Measurements from ENCODE around the gene ARSD. TPM values are rescaled to one million over a fixed set of nuclear protein-coding genes. Genes with fewer than 3 reads are reported as not detected.
"Not testable (repeated sequence)": the region's sequence is repeated elsewhere in the genome, so short reads cannot be mapped to it uniquely, and the experiment has no call there.

ARSD gene
- total and polyA plus RNA-seq, 3 experiments from 2014 or later, result 1.6 to 4.0 (median 2.2) TPM

DNA sequence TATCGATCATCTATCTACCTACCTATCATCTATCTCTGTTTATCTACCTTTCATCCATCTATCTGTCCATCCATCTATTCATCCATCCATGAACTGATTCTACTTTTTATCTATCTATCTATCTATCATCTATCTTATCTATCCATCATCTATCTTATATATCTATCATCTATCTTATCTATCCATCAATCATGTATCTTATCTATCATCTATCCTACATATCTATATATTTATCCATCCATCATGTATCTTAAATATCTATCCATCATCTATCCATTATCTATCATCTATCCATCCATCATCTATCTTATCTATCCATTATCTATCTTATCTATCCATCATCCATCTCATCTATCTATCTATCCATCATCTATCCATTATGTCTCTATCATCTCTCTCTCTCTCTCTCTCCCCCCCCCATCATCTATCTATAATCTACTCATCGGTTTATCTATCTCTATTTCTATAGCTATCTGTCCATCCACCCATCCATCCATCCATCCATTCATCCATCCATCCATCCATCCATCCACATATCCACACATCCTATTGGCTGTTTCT is 20.9 kb downstream of the ARSD start:
- no peak for DNase-seq
- Mint-ChIP-seq H3K9me3 (peaks cover 0 to 19% (median 7%) of the 10 kb centered on the region in 5 donors), H3K27ac (no peak overlapping the region), H3K4me3 (no peak overlapping the region), H3K36me3 (peaks cover 2 to 10% (median 5%) of the 10 kb centered on the region in 3 donors), H3K4me1 (no peaks in the 10 kb centered on the region), H3K27me3 (peaks cover 0 to 11% of the 10 kb centered on the region in 2 donors)
- no peaks in the 10 kb centered on the region for H3K27me3 ChIP-seq (ENCODE audit: insufficient read depth, low read length, poor library complexity, severe bottlenecking)
- H3K36me3 ChIP-seq (ENCODE audit: insufficient read depth, low read length), result no peaks in the 10 kb centered on the region
- ChIA-PET POLR2A (no interaction called here), CTCF (no interaction called here)
- no peak overlapping the region for H3K27ac ChIP-seq (ENCODE audit: low read depth, low read length)
- no peaks in the 10 kb centered on the region for H3K4me1 ChIP-seq (ENCODE audit: insufficient read depth, low read length)
- no peaks in the 10 kb centered on the region for H3K9me3 ChIP-seq (ENCODE audit: low read length)
- H3K4me3 ChIP-seq (ENCODE audit: low read length), result no peak overlapping the region

GRCh38 chrX:2907295-2907694 is 21.8 kb downstream of the ARSD start:
- no peak overlapping the region for H3K27ac ChIP-seq (ENCODE audit: low read depth, low read length)
- no peak overlapping the region for H3K27ac Mint-ChIP-seq
- no peaks in the 10 kb centered on the region for H3K36me3 ChIP-seq (ENCODE audit: insufficient read depth, low read length)
- no peaks in the 10 kb centered on the region for H3K4me1 Mint-ChIP-seq
- H3K27me3 ChIP-seq (ENCODE audit: insufficient read depth, low read length, poor library complexity, severe bottlenecking), result no peaks in the 10 kb centered on the region
- ChIA-PET POLR2A (no interaction called here), CTCF (no interaction called here)
- DNase-seq, result no peak
- no peak overlapping the region for H3K4me3 ChIP-seq (ENCODE audit: low read length)
- peaks cover 2 to 10% (median 5%) of the 10 kb centered on the region in 3 donors for H3K36me3 Mint-ChIP-seq
- peaks cover 3 to 11% of the 10 kb centered on the region in 2 donors for H3K27me3 Mint-ChIP-seq
- H3K4me3 Mint-ChIP-seq, result no peak overlapping the region
- no peaks in the 10 kb centered on the region for H3K9me3 ChIP-seq (ENCODE audit: low read length)
- H3K4me1 ChIP-seq (ENCODE audit: insufficient read depth, low read length), result no peaks in the 10 kb centered on the region
- H3K9me3 Mint-ChIP-seq, result peaks cover 0 to 24% (median 14%) of the 10 kb centered on the region in 5 donors

- Mint-ChIP-seq H3K4me1 (peaks cover 4 to 6% (median 5%) of the 10 kb centered on the region in 3 donors), H3K27me3 (peaks cover 3 to 11% of the 10 kb centered on the region in 2 donors), H3K27ac (no peak overlapping the region), H3K4me3 (no peak overlapping the region), H3K36me3 (peaks cover 2 to 10% (median 3%) of the 10 kb centered on the region in 3 donors), H3K9me3 (peaks cover 0 to 27% (median 23%) of the 10 kb centered on the region in 5 donors)
- Histone ChIP-seq H3K9me3 (ENCODE audit: low read length) (no peaks in the 10 kb centered on the region), H3K27ac (ENCODE audit: low read depth, low read length) (no peak overlapping the region), H3K27me3 (ENCODE audit: insufficient read depth, low read length, poor library complexity, severe bottlenecking) (no peaks in the 10 kb centered on the region), H3K4me3 (ENCODE audit: low read length) (no peak overlapping the region), H3K4me1 (ENCODE audit: insufficient read depth, low read length) (no peaks in the 10 kb centered on the region), H3K36me3 (ENCODE audit: insufficient read depth, low read length) (no peaks in the 10 kb centered on the region)
- ChIA-PET POLR2A (no interaction called here), CTCF (no interaction called here)
- no peak for DNase-seq
Observed at GRCh38 chrX:2903366-2903765, 25.8 kb downstream of the ARSD start.

- Mint-ChIP-seq H3K9me3 (peaks cover 0 to 23% (median 21%) of the 10 kb centered on the region in 5 donors), H3K27ac (peak overlapping the region in 1 of 8 donors; percentile 15), H3K4me1 (peaks cover 9 to 12% (median 10%) of the 10 kb centered on the region in 3 donors), H3K36me3 (peaks cover under 1 to 5% (median 3%) of the 10 kb centered on the region in 3 donors), H3K4me3 (no peak overlapping the region), H3K27me3 (peaks cover 3 to 11% of the 10 kb centered on the region in 2 donors)
- H3K4me1 ChIP-seq (ENCODE audit: insufficient read depth, low read length), result no peaks in the 10 kb centered on the region
- no peak for DNase-seq
- H3K36me3 ChIP-seq (ENCODE audit: insufficient read depth, low read length), result no peaks in the 10 kb centered on the region
- no peak overlapping the region for H3K4me3 ChIP-seq (ENCODE audit: low read length)
- no peaks in the 10 kb centered on the region for H3K27me3 ChIP-seq (ENCODE audit: insufficient read depth, low read length, poor library complexity, severe bottlenecking)
- ChIA-PET POLR2A (no interaction called here), CTCF (no interaction called here)
- H3K9me3 ChIP-seq (ENCODE audit: low read length), result no peaks in the 10 kb centered on the region
- no peak overlapping the region for H3K27ac ChIP-seq (ENCODE audit: low read depth, low read length)
Observed at GRCh38 chrX:2902841-2903240, 26.3 kb downstream of the ARSD start.

- peaks cover 16 to 19% (median 18%) of the 10 kb centered on the region in 3 donors for H3K4me1 Mint-ChIP-seq
- CTCF ChIA-PET, result no interaction called here
- no peak overlapping the region for H3K4me3 Mint-ChIP-seq
Observed at GRCh38 chrX:2901367-2902036, 27.6 kb downstream of the ARSD start.

GRCh38 chrX:2898846-2899512 is 30.2 kb downstream of the ARSD start:
- H3K27ac Mint-ChIP-seq, result peak overlapping the region in 4 of 8 donors; percentile 8 to 79 (median 52)

More at GRCh38 chrX:2901367-2902036, 27.6 kb downstream of the ARSD start:
- POLR2A ChIA-PET, result no interaction called here
- Histone ChIP-seq H3K27me3 (ENCODE audit: insufficient read depth, low read length, poor library complexity, severe bottlenecking) (no peaks in the 10 kb centered on the region), H3K27ac (ENCODE audit: low read depth, low read length) (no peak overlapping the region), H3K9me3 (ENCODE audit: low read length) (no peaks in the 10 kb centered on the region), H3K4me3 (ENCODE audit: low read length) (no peak overlapping the region), H3K4me1 (ENCODE audit: insufficient read depth, low read length) (no peaks in the 10 kb centered on the region), H3K36me3 (ENCODE audit: insufficient read depth, low read length) (no peaks in the 10 kb centered on the region)
- Mint-ChIP-seq H3K27me3 (peaks cover 3 to 12% of the 10 kb centered on the region in 2 donors), H3K9me3 (peaks cover 0 to 23% (median 21%) of the 10 kb centered on the region in 5 donors), H3K36me3 (peaks cover 0 to 4% (median 1%) of the 10 kb centered on the region in 3 donors), H3K27ac (peak overlapping the region in 1 of 8 donors; percentile 61)
- DNase-seq, result no peak

GRCh38 chrX:2897690-2898623 is 31.2 kb downstream of the ARSD start:
- H3K9me3 ChIP-seq (ENCODE audit: low read length); CTCF ChIA-PET; POLR2A ChIA-PET; H3K27me3 ChIP-seq (ENCODE audit: insufficient read depth, low read length, poor library complexity, severe bottlenecking); H3K4me1 ChIP-seq (ENCODE audit: insufficient read depth, low read length); H3K27ac ChIP-seq (ENCODE audit: low read depth, low read length); H3K27me3 Mint-ChIP-seq; H3K36me3 ChIP-seq (ENCODE audit: insufficient read depth, low read length); H3K36me3 Mint-ChIP-seq; H3K4me3 ChIP-seq (ENCODE audit: low read length): not testable (repeated sequence)
- H3K27ac Mint-ChIP-seq, result peak overlapping the region in 7 of 8 donors; percentile 52 to 94 (median 56)
- peaks cover 0 to 14% (median 6%) of the 10 kb centered on the region in 5 donors for H3K9me3 Mint-ChIP-seq
- DNase-seq, result peak in 3 of 5 donors; percentile 0 to 47 (median 2)
- H3K4me1 Mint-ChIP-seq, result peaks cover 16 to 19% (median 18%) of the 10 kb centered on the region in 3 donors
- peak overlapping the region in 6 of 7 donors; percentile 8 to 77 (median 44) for H3K4me3 Mint-ChIP-seq

More at GRCh38 chrX:2898846-2899512, 30.2 kb downstream of the ARSD start:
- POLR2A ChIA-PET, result no interaction called here
- Histone ChIP-seq H3K36me3 (ENCODE audit: insufficient read depth, low read length) (no peaks in the 10 kb centered on the region), H3K9me3 (ENCODE audit: low read length) (no peaks in the 10 kb centered on the region), H3K4me1 (ENCODE audit: insufficient read depth, low read length) (no peaks in the 10 kb centered on the region), H3K4me3 (ENCODE audit: low read length) (no peak overlapping the region), H3K27ac (ENCODE audit: low read depth, low read length) (no peak overlapping the region), H3K27me3 (ENCODE audit: insufficient read depth, low read length, poor library complexity, severe bottlenecking) (no peaks in the 10 kb centered on the region)
- Mint-ChIP-seq H3K36me3 (no peaks in the 10 kb centered on the region), H3K27me3 (peaks cover 3% of the 10 kb centered on the region in 2 donors), H3K9me3 (peaks cover 0 to 20% (median 12%) of the 10 kb centered on the region in 5 donors), H3K4me3 (peak overlapping the region in 1 of 7 donors; percentile 8), H3K4me1 (peaks cover 16 to 19% (median 18%) of the 10 kb centered on the region in 3 donors)
- no peak for DNase-seq
- CTCF ChIA-PET, result no interaction called here
